Activated T-helper 2 cell treated with anti-CD3 and anti-CD28 coated beads, Interferon-gamma antibody, Interleukin-2, Interleukin-4, amounts not matched to agents 10 μg/mL and 5 μg/mL and 100 μg/mL, durations not matched to agents 14 hours and 24 hours and 36 hours (primary cell): Measurements from ENCODE around the gene BDKRB2. TPM values are rescaled to one million over a fixed set of nuclear protein-coding genes. Genes with fewer than 3 reads are reported as not detected.
"Not testable (repeated sequence)": the region's sequence is repeated elsewhere in the genome, so short reads cannot be mapped to it uniquely, and the experiment has no call there.

Experiments
- DNase-seq: peaks from one replicate; pipeline ENCODE4 v3.0.0; 2021; ENCODE audit warnings: low spot score
- H3K27ac Mint-ChIP-seq: one replicate; pipeline ENCODE4 v1.8.0; 2021; ENCODE audit warnings: mixed read lengths
- H3K27me3 Mint-ChIP-seq: one replicate; pipeline ENCODE4 v1.8.0; 2021; ENCODE audit warnings: low read depth, mixed read lengths
- H3K36me3 Mint-ChIP-seq: one replicate; pipeline ENCODE4 v1.8.0; 2021; ENCODE audit warnings: low read depth, mixed read lengths
- H3K4me1 Mint-ChIP-seq: one replicate; pipeline ENCODE4 v1.8.0; 2021; ENCODE audit warnings: low read depth, mixed read lengths
- H3K4me3 Mint-ChIP-seq: one replicate; pipeline ENCODE4 v1.8.0; 2021; ENCODE audit warnings: low read depth, mild to moderate bottlenecking, moderate library complexity, mixed read lengths
- H3K9me3 Mint-ChIP-seq: one replicate; pipeline ENCODE4 v1.8.0; 2021; ENCODE audit warnings: mixed read lengths
- intact Hi-C: fragments of 100-400 bp; cut with micrococcal nuclease; formaldehyde crosslinking; loops from one replicate; pipeline ENCODE4 v1.15.1; 2023
- total RNA-seq: library from RNA; stranded (reverse); gene quantifications from 2 replicates; pipeline ENCODE4 v1.2.3, GENCODE V29; 2022

The BDKRB2 gene
- total RNA-seq, 1 donor from 2014 or later, result not detected

- Mint-ChIP-seq H3K9me3 (no peaks in the 10 kb centered on the region), H3K27ac (no peak overlapping the region), H3K4me1 (no peaks in the 10 kb centered on the region), H3K36me3 (no peaks in the 10 kb centered on the region), H3K4me3 (no peak overlapping the region), H3K27me3 (no peaks in the 10 kb centered on the region)
- DNase-seq, result no peak
- intact Hi-C loops, result no loop called here
Observed at GRCh38 chr14:96227428-96227827, 22.8 kb downstream of the BDKRB2 start.

DNA sequence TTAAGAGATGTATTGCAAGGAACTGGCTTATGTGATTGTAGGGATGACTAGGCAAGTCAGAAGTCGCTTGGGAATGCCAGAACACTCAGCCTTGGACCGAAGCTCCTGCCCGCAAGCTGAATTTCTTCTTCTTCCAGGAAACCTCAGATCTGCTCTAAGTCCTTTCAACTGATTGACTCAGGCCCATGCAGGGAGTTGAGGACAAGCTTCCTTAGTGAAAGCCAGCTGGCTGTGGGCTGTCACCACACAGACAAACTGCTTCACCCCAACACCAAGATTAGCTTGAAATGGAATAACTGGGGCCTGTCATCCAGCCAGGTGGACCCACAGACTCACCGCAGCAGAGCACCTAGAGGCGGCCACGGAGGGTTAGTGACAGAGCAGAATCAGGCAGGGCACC lies 24.7 kb downstream of the BDKRB2 start:
- no peak overlapping the region for H3K4me3 Mint-ChIP-seq
- no peak for DNase-seq
- no peaks in the 10 kb centered on the region for H3K4me1 Mint-ChIP-seq
- intact Hi-C loops, result no loop called here
- no peaks in the 10 kb centered on the region for H3K9me3 Mint-ChIP-seq
- H3K36me3 Mint-ChIP-seq, result no peaks in the 10 kb centered on the region
- no peaks in the 10 kb centered on the region for H3K27me3 Mint-ChIP-seq
- H3K27ac Mint-ChIP-seq, result no peak overlapping the region

- no peaks in the 10 kb centered on the region for H3K4me1 Mint-ChIP-seq
- no peaks in the 10 kb centered on the region for H3K27me3 Mint-ChIP-seq
- intact Hi-C loops, result no loop called here
- H3K4me3 Mint-ChIP-seq, result no peak overlapping the region
- no peaks in the 10 kb centered on the region for H3K36me3 Mint-ChIP-seq
- no peaks in the 10 kb centered on the region for H3K9me3 Mint-ChIP-seq
- no peak overlapping the region for H3K27ac Mint-ChIP-seq
- no peak for DNase-seq
Observed at GRCh38 chr14:96231056-96231455, 26.4 kb downstream of the BDKRB2 start.

DNA sequence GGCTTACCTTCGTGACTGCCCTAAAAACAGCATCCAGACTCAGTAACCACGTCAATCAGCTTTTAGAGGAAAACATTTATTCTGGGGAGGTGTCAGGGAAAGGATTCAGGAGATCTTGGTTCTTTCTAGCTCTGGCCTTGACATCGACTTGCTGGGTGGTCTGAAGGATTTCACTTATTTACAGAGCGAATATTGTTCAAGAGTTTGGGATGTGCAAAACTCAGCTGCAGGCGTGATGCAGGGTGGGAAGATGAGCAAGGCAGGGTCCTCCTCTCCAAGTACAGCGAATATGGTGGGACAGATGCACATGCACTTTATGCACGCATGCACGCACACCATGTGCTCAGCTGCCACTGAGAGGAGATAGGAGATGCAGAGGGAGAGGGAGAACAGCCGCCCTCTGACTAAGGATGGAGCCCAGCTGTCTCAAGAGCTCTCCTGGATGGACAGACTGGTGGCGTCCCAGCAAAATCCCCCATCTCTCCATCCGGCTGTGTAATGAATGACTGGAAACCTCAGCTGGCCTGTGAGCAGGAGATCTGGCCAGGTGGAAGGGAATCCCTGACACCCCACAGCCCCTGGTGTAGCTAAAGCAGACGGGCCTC lies 27.0 kb downstream of the BDKRB2 start:
- H3K4me1 Mint-ChIP-seq, result no peaks in the 10 kb centered on the region
- intact Hi-C loops, result no loop called here
- no peak overlapping the region for H3K4me3 Mint-ChIP-seq
- H3K36me3 Mint-ChIP-seq, result no peaks in the 10 kb centered on the region
- no peaks in the 10 kb centered on the region for H3K9me3 Mint-ChIP-seq
- H3K27me3 Mint-ChIP-seq, result no peaks in the 10 kb centered on the region
- DNase-seq, result no peak
- H3K27ac Mint-ChIP-seq, result no peak overlapping the region

- Mint-ChIP-seq H3K36me3 (no peaks in the 10 kb centered on the region), H3K4me1 (no peaks in the 10 kb centered on the region), H3K4me3 (no peak overlapping the region), H3K27ac (no peak overlapping the region), H3K27me3 (no peaks in the 10 kb centered on the region), H3K9me3 (no peaks in the 10 kb centered on the region)
- intact Hi-C loops, result no loop called here
- no peak for DNase-seq
Observed at GRCh38 chr14:96232506-96232905, 27.9 kb downstream of the BDKRB2 start.

GRCh38 chr14:96233661-96234060 lies 29.0 kb downstream of the BDKRB2 start:
- no peak for DNase-seq
- Mint-ChIP-seq H3K9me3 (no peaks in the 10 kb centered on the region), H3K36me3 (no peaks in the 10 kb centered on the region), H3K27ac (no peak overlapping the region), H3K27me3 (no peaks in the 10 kb centered on the region), H3K4me3 (no peak overlapping the region), H3K4me1 (no peaks in the 10 kb centered on the region)
- intact Hi-C loops, result no loop called here

DNA sequence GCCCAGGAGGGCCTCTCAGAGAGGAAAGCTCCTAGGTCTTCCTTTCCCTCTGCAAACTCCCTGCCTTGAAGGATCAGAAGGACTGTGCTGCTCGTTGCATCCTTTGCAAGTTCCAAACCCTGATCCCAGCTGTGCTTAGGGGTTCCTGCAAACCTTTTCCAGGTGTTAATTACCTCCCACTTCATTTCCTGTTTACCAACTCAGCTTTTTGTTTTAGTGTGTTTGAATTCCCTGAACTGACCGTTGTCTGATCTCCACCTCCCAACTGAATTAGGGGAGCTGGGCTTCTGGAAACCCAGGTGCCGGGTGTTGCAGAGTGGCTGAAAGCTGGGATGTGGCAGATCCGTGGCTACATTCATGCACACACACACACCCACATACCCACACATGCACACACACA lies 30.8 kb downstream of the BDKRB2 start:
- DNase-seq, result no peak
- intact Hi-C loops, result no loop called here
- H3K36me3 Mint-ChIP-seq, result no peaks in the 10 kb centered on the region
- H3K4me3 Mint-ChIP-seq, result no peak overlapping the region
- no peaks in the 10 kb centered on the region for H3K27me3 Mint-ChIP-seq
- no peaks in the 10 kb centered on the region for H3K9me3 Mint-ChIP-seq
- no peak overlapping the region for H3K27ac Mint-ChIP-seq
- no peaks in the 10 kb centered on the region for H3K4me1 Mint-ChIP-seq

DNA sequence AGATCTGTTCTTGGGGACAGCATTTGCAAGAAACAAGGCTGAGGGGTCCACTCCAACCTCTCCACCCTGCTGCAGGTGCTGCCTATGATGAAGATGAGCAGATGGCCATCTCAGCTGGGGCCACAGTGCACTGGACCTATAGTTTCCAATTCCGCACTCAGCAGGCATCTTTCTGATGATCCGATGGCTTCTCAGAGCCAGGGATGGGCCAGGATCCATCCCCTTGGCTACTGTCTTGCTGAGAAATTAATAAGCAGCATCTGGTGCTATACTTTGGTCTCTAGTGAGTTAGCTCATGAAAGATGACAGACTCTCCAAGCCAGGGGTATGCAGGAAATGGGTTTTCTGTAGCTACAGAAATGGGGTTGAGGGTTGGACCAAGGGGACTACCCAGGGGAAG lies 33.0 kb downstream of the BDKRB2 start:
- no peaks in the 10 kb centered on the region for H3K27me3 Mint-ChIP-seq
- H3K27ac Mint-ChIP-seq, result no peak overlapping the region
- no peaks in the 10 kb centered on the region for H3K9me3 Mint-ChIP-seq
- H3K4me1 Mint-ChIP-seq, result no peaks in the 10 kb centered on the region
- DNase-seq, result no peak
- H3K36me3 Mint-ChIP-seq, result no peaks in the 10 kb centered on the region
- no peak overlapping the region for H3K4me3 Mint-ChIP-seq
- intact Hi-C loops, result no loop called here

- intact Hi-C loops, result no loop called here
- no peaks in the 10 kb centered on the region for H3K9me3 Mint-ChIP-seq
- no peak for DNase-seq
- H3K27me3 Mint-ChIP-seq, result no peaks in the 10 kb centered on the region
- no peaks in the 10 kb centered on the region for H3K4me1 Mint-ChIP-seq
- H3K36me3 Mint-ChIP-seq, result no peaks in the 10 kb centered on the region
- H3K4me3 Mint-ChIP-seq, result no peak overlapping the region
- H3K27ac Mint-ChIP-seq, result no peak overlapping the region
Observed at GRCh38 chr14:96238676-96239265, 34.1 kb downstream of the BDKRB2 start.

GRCh38 chr14:96239711-96240141 lies 35.1 kb downstream of the BDKRB2 start:
- intact Hi-C loops, result no loop called here
- Mint-ChIP-seq H3K4me1 (no peaks in the 10 kb centered on the region), H3K36me3 (no peaks in the 10 kb centered on the region), H3K9me3 (no peaks in the 10 kb centered on the region), H3K27ac (no peak overlapping the region), H3K4me3 (no peak overlapping the region), H3K27me3 (no peaks in the 10 kb centered on the region)
- DNase-seq, result no peak

GRCh38 chr14:96240641-96241040 lies 36.0 kb downstream of the BDKRB2 start:
- Mint-ChIP-seq H3K4me1 (no peaks in the 10 kb centered on the region), H3K4me3 (no peak overlapping the region), H3K27ac (no peak overlapping the region), H3K36me3 (no peaks in the 10 kb centered on the region), H3K9me3 (no peaks in the 10 kb centered on the region), H3K27me3 (no peaks in the 10 kb centered on the region)
- no peak for DNase-seq
- intact Hi-C loops, result no loop called here

DNA sequence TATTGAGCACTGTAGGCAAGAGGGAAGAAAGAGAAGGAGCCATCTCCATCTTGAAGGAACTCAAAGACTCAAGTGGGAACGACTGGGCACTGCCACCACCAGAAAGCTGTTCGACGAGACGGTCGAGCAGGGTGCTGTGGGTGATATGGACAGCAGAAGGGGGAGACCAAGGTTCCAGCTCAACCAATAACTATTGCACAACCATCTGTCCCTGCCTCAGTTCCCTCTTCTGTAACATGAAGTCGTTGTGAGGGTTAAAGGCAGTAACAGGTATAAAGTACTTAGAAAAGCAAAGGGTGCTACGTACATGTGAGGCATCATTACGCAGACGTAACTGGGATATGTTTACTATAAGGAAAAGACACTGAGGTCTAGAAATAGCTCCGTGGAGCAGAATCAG lies 37.5 kb downstream of the BDKRB2 start:
- no peak for DNase-seq
- Mint-ChIP-seq H3K9me3 (no peaks in the 10 kb centered on the region), H3K27ac (no peak overlapping the region), H3K4me1 (no peaks in the 10 kb centered on the region), H3K27me3 (no peaks in the 10 kb centered on the region), H3K36me3 (no peaks in the 10 kb centered on the region), H3K4me3 (no peak overlapping the region)
- intact Hi-C loops, result no loop called here

DNA sequence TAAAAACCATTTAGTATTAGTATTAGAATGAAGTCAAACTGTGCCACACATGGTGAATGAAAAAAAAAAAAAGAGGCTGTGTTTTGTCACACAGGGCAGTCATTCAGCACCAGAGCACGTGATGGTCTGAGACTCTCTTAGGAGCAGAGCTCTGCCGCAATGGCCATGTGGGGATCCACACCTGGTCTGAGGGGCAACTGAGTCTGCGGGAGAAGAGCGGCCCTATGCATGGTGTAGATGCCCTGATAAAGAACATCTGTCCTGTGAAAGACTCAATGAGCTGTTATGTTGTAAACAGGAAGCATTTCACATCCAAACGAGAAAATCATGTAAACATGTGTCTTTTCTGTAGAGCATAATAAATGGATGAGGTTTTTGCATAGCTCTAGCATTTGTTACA lies 39.1 kb downstream of the BDKRB2 start:
- no peaks in the 10 kb centered on the region for H3K9me3 Mint-ChIP-seq
- H3K27ac Mint-ChIP-seq, result no peak overlapping the region
- no peaks in the 10 kb centered on the region for H3K4me1 Mint-ChIP-seq
- intact Hi-C loops, result no loop called here
- no peak overlapping the region for H3K4me3 Mint-ChIP-seq
- no peaks in the 10 kb centered on the region for H3K27me3 Mint-ChIP-seq
- H3K36me3 Mint-ChIP-seq, result no peaks in the 10 kb centered on the region
- DNase-seq, result no peak

DNA sequence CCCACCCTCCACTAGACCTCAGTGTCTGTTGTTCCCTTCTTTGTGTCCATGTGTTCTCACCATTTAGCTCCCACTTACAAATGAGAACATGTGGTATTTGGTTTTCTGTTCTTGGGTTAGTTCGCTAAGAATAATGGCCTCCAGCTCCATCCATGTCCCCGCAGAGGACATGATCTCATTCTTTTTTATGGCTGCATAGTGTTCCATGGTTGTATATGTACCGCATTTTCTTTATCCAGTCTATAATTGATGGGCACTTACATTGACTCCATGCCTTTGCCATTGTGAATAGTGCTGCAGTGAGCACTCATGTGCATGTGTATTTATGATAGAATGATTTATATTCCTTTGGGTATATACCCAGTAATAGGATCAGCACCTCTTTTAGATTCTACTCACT lies 40.4 kb downstream of the BDKRB2 start:
- H3K27me3 Mint-ChIP-seq, intact Hi-C loops, H3K27ac Mint-ChIP-seq, H3K36me3 Mint-ChIP-seq, H3K9me3 Mint-ChIP-seq, DNase-seq, H3K4me1 Mint-ChIP-seq, H3K4me3 Mint-ChIP-seq: not testable (repeated sequence)
